C4-2B (cell line): Measurements from ENCODE around the gene AP3M1.

Experiments
- CTCF ChIP-seq: fragments of 450-650 bp; conservative IDR thresholded peaks from 2 replicates; pipeline ENCODE4 v1.5.1; 2017; ENCODE audit warnings: mild to moderate bottlenecking
- ZFX ChIP-seq: fragments of 450-650 bp; IDR thresholded peaks from 2 replicates; pipeline ENCODE4 v1.6.1; 2017

GRCh38 chr10:74190494-74190893 lies 39.9 kb upstream of the AP3M1 start:
- TF ChIP-seq CTCF (no peak), ZFX (no peak)
